Adrenal gland (tissue), 12 donors: ENCODE data around the gene ADSS1. TPM values are rescaled to one million over a fixed set of nuclear protein-coding genes. Genes with fewer than 3 reads are reported as not detected.

Experiments
- DNase-seq, 7 donors: peaks; one replicate each; pipeline ENCODE4 v3.0.0-alpha.2; 2019 to 2020
- H3K27ac ChIP-seq, 5 donors: fragments of 200-600 bp; sonication (generic) in 4 of 5; 1 replicate in 3 of 5; 2 replicates in 2 of 5; pipeline versions ENCODE4 v1.5.1 to v1.8.0; 2016 to 2020; ENCODE audit warnings: mild to moderate bottlenecking in 1 of 5
- H3K27me3 ChIP-seq: fragments of 200-600 bp; 2 replicates; pipeline ENCODE4 v1.8.0; 2021
- H3K36me3 ChIP-seq, 2 donors: fragments of 200-600 bp; replicated peaks in 1 of 2; 1 replicate in 1 of 2; 2 replicates in 1 of 2; pipeline versions ENCODE4 v1.5.1 to v1.8.0; 2018 to 2022
- H3K4me1 ChIP-seq, 2 donors: fragments of 200-600 bp; replicated peaks in 1 of 2; 1 replicate in 1 of 2; 2 replicates in 1 of 2; pipeline versions ENCODE4 v1.5.1 to v1.8.0; 2018 to 2021
- H3K4me3 ChIP-seq, 4 donors: fragments of 200-600 bp; sonication (generic) in 3 of 4; one replicate each; pipeline ENCODE4 v1.5.1; 2016 to 2018
- H3K9me3 ChIP-seq, 3 donors: fragments of 200-600 bp; sonication (generic) in 1 of 3; replicated peaks in 1 of 3; 1 replicate in 2 of 3; 2 replicates in 1 of 3; pipeline versions ENCODE4 v1.5.1 to v1.8.0; 2016 to 2021
- CTCF ChIP-seq, 6 experiments: fragments of 450-650 bp in 4 of 6; fragments of 200-600 bp in 2 of 6; sonication (generic) in 1 of 6; IDR thresholded peaks; 1 replicate in 5 of 6; 2 replicates in 1 of 6; pipeline versions ENCODE4 v1.5.1 to v1.8.0; 2016 to 2021; ENCODE audit warnings: antibody characterized with exemption in 6 of 6, mild to moderate bottlenecking in 2 of 6, moderate library complexity in 1 of 6
- POLR2A ChIP-seq, 2 donors: fragments of 450-650 bp; IDR thresholded peaks; one replicate each; pipeline ENCODE4 v1.6.1; 2017; ENCODE audit warnings: antibody characterized with exemption in 2 of 2, mild to moderate bottlenecking in 2 of 2, moderate library complexity in 1 of 2
- WGBS, 4 donors: extraction: QIAGEN DNeasy Blood & Tissue Kit in 2 of 4; methylation state at CpG; one replicate each; pipeline versions ENCODE4 v1.1.5 to v1.1.7; 2013 to 2017; 5-methylcytosine and 5-hydroxymethylcytosine counted together
- intact Hi-C, 2 donors: fragments of 100-400 bp; cut with DNase I; formaldehyde crosslinking; loops; one replicate each; pipeline versions ENCODE4 v1.14.1 to v1.15.0; 2022 to 2023
- polyA plus RNA-seq, 3 donors: library from polyadenylated mRNA; stranded (reverse); fragments of 200-250 nt in 2 of 3; fragments of 350-450 nt in 1 of 3; fragmentation: Illumina TruSeq in 1 of 3; extraction: RNeasy Lipid Tissue Mini Kit (QIAGEN cat#74804) in 1 of 3; gene quantifications; one replicate each; pipeline ENCODE4 v1.2.3, GENCODE V29; 2013 to 2014
- total RNA-seq, 9 donors: library from RNA; depleted of rRNA in 4 of 9; stranded (reverse); fragments of >200 nt in 4 of 9; fragments of 120-200 nt in 1 of 9; fragmentation: NEBNext Ultra II Directional in 1 of 9; extraction: Animal tissue kit (Norgen Biotek cat#: 25700) in 1 of 9; gene quantifications; one replicate each; pipeline versions ENCODE4 v1.1.0 to v1.2.4, GENCODE V29; 2013 to 2023
- donor health status: healthy with polysubstance abuse.
- donor health status: Bipolar disorder and iron deficiency.
- donor health status: DM: yes; HTN: yes; CAD: no.
- donor health status: DM: no; HTN: no; CAD: no.
- donor health status: DM: no; HTN: no; CAD: no.
- donor health status: DM: yes; HTN: yes; CAD: no.

ADSS1 gene
- total and polyA plus RNA-seq, 12 donors: 4.0 to 39.1 (median 16.9) TPM

- no peaks in the 10 kb centered on the region for H3K27me3 ChIP-seq
- no peaks in the 10 kb centered on the region for H3K9me3 ChIP-seq
- peaks cover 13 to 30% of the 10 kb centered on the region in 2 donors for H3K4me1 ChIP-seq
- TF ChIP-seq POLR2A (IDR thresholded peaks at IDR 0.05) (no peak), CTCF (IDR thresholded peaks at IDR 0.05) (no peak)
- intact Hi-C loops: no loop called here
- H3K27ac ChIP-seq: no peak overlapping the region
- WGBS, 4 donors: 90 to 94% (median 92%) methylated on average over 17 to 29 of the region's 29 CpGs
- H3K36me3 ChIP-seq: no peaks in the 10 kb centered on the region
- H3K4me3 ChIP-seq: no peak overlapping the region
- no peak for DNase-seq
Observed at GRCh38 chr14:104739546-104740516, 15.8 kb downstream of the ADSS1 start.

DNA sequence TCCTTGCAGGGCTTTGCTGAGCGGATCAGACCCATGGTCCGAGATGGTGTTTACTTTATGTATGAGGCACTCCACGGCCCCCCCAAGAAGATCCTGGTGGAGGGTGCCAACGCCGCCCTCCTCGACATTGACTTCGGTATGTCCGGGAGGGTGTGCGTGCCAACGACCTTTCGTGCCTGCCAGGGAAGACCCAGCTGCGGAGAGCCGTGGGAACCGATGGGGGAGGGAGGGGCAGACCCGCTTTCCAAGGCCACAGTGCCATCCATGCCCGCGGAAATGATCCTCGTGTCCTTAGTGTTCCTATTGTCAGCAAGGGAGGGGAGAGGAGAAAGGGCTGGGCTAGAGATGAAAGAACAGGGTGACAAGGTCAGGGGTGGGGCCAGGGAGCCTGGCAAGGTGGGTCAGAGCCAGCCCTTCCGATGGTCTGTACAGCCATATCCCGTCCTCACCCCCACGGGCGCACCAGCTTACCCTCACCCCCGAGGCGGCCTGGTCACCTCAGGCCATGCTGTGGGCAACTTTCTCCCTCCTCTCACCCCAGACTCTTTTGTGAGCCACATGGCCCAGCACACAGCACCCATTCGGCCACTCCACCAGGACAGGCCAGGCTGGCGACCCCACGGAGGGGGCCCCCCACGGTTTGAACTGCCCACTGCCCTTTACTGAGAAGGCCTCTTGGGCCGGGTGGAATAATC, 17.2 kb downstream of the ADSS1 start:
- DNase-seq: peak in 5 of 7 donors; percentile 46 to 71 (median 58)
- Histone ChIP-seq H3K27me3 (no peaks in the 10 kb centered on the region), H3K4me1 (peaks cover 4 to 16% of the 10 kb centered on the region in 2 donors), H3K27ac (no peak overlapping the region), H3K4me3 (no peak overlapping the region), H3K9me3 (no peaks in the 10 kb centered on the region), H3K36me3 (no peaks in the 10 kb centered on the region)
- TF ChIP-seq POLR2A (IDR thresholded peaks at IDR 0.05): no peak
- no peak for TF ChIP-seq CTCF (IDR thresholded peaks at IDR 0.05)
- intact Hi-C loops: no loop called here
- WGBS, 4 donors: 58 to 79% (median 63%) methylated on average over 23 to 29 of the region's 29 CpGs

DNA sequence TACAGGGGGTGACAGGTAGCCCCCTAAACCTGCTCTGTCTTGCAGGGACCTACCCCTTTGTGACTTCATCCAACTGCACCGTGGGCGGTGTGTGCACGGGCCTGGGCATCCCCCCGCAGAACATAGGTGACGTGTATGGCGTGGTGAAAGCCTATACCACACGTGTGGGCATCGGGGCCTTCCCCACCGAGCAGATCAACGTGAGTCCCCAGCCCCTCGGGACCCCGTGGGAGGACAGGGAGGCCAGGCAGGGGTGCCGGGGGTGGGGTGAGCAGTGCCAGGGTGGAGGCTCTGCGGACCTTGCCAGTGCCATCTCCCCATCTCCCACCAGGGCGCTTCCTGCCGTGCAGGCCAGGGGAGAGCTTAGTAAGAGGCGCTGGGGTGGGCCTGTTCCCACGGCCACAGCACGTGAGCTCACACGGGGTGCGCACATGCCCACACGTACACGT, 17.8 kb downstream of the ADSS1 start:
- no peaks in the 10 kb centered on the region for H3K27me3 ChIP-seq
- peaks cover 0 to 10% of the 10 kb centered on the region in 2 donors for H3K4me1 ChIP-seq
- no peak overlapping the region for H3K4me3 ChIP-seq
- TF ChIP-seq CTCF (IDR thresholded peaks at IDR 0.05): no peak
- TF ChIP-seq POLR2A (IDR thresholded peaks at IDR 0.05): no peak
- WGBS, 4 donors: 89 to 96% (median 92%) methylated on average over 7 to 23 of the region's 23 CpGs
- no peak for DNase-seq
- H3K36me3 ChIP-seq: no peaks in the 10 kb centered on the region
- H3K9me3 ChIP-seq: no peaks in the 10 kb centered on the region
- H3K27ac ChIP-seq: no peak overlapping the region
- intact Hi-C loops: no loop called here
